DND-41 (cell line): ENCODE measurements around the gene ACSL6.

Experiments
- EZH2 ChIP-seq: IDR thresholded peaks from 3 replicates; pipeline ENCODE4 v1.6.1; 2012; ENCODE audit warnings: borderline replicate concordance, low read depth, mild to moderate bottlenecking, moderate library complexity, low read length, inconsistent platforms; ENCODE audit not compliant: severe bottlenecking
- TF ChIP-seq, protein P1 (sequence below): IDR thresholded peaks from 2 replicates; pipeline ENCODE4 v1.5.1; 2012; ENCODE audit warnings: borderline replicate concordance, low read length, moderate library complexity, mild to moderate bottlenecking; ENCODE audit not compliant: poor library complexity, severe bottlenecking; ENCODE audit errors: extremely low read depth

DNA sequence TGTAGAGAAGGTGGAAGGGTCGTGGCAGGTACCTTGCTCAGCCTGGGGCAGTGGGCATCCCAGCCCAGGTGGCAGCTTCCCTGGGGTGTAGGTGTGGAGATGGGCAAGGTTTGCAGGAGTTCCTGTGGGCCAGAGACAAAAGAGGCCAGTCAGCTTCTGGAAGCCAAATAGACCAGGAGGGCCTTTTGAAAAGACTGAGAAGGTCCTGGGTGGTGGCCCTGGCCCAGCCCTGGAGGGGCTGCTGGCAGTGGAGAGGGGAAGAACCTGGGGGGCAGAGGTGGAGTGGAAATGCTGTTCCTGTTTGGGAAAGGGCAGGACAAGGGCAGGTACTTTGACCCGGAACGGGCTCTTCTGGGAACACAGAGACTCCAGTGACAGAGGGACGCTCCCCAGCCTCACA lies 42.0 kb upstream of the ACSL6 start:
- no peak for TF ChIP-seq EZH2
- TF ChIP-seq, protein P1, sequence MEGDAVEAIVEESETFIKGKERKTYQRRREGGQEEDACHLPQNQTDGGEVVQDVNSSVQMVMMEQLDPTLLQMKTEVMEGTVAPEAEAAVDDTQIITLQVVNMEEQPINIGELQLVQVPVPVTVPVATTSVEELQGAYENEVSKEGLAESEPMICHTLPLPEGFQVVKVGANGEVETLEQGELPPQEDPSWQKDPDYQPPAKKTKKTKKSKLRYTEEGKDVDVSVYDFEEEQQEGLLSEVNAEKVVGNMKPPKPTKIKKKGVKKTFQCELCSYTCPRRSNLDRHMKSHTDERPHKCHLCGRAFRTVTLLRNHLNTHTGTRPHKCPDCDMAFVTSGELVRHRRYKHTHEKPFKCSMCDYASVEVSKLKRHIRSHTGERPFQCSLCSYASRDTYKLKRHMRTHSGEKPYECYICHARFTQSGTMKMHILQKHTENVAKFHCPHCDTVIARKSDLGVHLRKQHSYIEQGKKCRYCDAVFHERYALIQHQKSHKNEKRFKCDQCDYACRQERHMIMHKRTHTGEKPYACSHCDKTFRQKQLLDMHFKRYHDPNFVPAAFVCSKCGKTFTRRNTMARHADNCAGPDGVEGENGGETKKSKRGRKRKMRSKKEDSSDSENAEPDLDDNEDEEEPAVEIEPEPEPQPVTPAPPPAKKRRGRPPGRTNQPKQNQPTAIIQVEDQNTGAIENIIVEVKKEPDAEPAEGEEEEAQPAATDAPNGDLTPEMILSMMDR: no peak
